Fibroblast of gingiva (primary cell): ENCODE measurements around the gene ZNF496.
"Not testable (repeated sequence)": the region's sequence is repeated elsewhere in the genome, so short reads cannot be mapped to it uniquely, and the experiment has no call there.

Experiments used
- DNase-seq: peaks from one replicate; pipeline ENCODE4 v3.0.0-alpha.2; 2011; ENCODE audit warnings: low read depth

ZNF496 gene

GRCh38 chr1:247291833-247292561 lies 39.7 kb downstream of the ZNF496 start:
- DNase-seq, result no peak

DNA sequence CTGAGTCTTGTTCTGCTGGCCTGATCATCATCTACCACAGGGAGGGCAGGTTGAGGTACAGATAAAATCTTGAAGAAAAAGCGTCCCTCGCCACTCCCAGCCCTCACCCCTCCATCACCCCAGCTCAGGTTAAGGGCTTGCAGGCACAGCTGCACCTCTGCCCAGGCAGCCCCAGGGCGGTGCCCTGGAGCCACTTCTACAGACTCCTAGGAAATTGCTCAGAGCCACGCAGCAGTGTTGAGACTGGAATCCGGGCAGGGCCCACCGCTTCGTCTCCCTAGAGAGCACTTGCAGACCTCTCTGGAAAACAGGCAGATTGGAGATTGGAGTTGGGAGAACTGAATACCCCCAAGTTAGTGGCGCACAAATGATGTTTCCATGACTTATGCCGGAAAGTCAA lies 40.5 kb downstream of the ZNF496 start:
- DNase-seq, result no peak

GRCh38 chr1:247290576-247290975 lies 41.1 kb downstream of the ZNF496 start:
- no peak for DNase-seq

DNA sequence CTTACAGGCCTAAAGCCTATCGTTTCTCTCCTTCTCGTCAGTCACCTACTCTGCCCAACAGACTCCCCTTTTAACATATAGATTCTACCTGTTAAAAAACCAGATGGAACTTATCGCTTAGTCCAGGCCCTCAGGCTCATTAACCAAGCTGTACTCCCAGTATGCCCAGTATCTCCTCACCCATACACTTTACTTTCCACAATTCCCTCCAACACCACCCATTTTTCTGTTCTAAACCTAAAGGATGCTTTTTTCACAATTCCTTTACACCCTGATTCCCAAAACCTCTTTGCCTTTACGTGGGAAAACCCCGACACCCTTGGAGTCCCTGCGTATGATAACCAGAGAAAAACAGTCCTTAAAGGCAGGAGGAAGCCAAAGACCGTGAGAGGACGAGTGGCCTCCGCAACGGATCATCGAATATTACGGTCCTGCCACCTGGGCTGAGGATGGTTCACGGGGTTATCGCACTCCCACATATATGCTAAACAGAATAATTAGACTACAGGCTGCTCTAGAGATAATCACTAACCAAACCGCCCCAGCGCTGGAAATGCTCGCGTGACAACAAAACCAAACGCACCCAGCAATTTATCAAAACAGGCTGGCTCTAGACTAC lies 42.3 kb downstream of the ZNF496 start:
- not testable (repeated sequence) for DNase-seq

DNA sequence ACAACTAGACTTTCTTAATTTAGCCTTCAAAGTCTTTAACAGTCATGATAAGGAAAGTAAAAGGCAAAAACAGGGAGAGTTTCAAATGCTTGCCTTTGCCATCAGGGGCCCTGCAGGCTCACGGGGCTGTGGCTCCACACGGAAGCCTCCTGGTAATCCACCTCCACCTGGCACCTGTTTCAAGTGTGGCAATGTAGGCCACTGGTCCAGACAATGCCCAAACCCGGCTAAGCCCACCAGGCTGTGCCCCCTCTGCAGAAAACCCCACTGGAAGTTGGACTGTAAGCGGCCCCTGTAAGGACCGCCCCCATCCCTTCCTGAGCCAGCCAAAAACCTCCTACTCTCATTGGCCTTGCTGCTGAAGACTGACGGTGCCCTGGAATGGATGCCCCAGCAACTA lies 43.3 kb downstream of the ZNF496 start:
- DNase-seq, result no peak

DNA sequence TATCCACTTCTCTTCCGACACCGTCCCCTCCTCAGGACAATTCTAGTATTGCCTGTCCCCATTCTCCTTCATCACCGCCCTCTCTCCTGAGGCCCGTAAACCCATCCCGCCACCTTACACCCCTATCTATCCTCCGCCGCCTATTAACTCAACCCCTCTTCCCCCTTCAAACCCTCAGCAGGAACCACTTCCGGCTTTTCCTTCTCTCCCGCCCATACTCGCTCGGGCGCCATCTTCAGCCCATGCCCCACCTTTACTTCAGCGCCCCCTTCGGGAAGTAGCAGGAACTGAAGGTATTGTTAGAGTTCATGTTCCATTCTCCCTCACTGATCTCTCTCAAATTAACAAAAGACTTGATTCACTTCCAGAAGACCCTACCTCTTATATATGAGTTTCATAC lies 44.2 kb downstream of the ZNF496 start:
- no peak for DNase-seq

- DNase-seq, result no peak
Observed at GRCh38 chr1:247286134-247286670, 45.5 kb downstream of the ZNF496 start.

DNA sequence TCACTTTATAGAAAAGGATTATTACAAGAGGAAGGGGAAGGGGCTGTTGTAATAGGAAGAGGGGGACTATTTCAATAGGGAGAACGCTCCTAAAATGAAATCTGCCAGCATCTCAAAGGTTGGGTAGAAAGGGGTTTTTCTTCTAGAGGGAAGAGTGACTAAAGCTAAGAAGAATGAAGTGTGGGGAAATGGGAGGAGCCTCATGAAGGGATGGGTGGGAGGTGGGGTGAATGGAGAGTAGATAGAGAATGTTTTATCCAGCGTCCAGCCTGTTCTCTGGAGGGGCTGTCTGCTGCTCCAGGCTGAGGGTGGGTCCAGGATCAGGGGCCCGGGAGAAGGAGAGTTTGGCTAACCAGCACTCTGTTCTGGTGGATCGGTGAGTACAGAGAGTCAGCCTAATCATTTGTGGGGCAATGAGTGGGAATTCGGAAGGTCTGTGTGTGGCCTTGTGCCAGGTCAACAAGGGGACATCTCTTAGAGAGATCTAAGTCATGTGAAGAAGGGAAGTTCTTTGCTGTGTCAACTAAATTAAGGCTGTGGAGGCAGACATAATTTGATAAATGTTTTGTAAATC lies 50.6 kb downstream of the ZNF496 start:
- no peak for DNase-seq

- no peak for DNase-seq
Observed at GRCh38 chr1:247277191-247277590, 54.5 kb downstream of the ZNF496 start.

DNA sequence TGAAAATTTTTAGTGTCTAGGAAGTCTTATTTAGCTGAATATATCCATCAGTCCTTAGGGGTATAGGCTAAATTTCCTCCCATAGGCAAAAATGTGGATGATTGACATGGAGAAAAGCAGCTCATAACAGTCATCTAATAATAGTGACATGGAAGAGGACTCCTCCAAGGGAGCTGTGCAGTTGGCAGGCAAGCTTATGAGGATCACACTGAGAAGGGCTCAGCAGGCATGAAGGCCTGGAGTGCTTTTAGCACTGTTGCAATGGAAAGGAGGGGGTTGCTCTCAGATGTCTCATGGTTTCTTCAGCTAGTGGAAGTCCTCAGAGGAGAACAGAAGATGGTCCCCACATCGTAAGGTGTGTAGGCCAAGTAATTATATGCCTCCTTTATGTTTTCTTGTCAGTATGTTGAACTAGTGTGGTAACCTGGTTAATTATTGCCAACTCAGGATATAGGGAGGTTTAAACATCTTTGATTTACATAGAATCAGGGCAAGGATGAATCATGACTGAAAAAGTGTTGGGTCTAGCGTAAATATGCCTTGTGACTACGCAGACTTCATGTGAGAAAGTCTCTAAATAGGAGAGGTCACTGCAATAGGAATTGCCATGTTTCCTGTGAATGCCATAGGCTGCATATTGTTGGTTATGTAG lies 56.9 kb downstream of the ZNF496 start:
- no peak for DNase-seq

- no peak for DNase-seq
Observed at GRCh38 chr1:247273013-247273412, 58.7 kb downstream of the ZNF496 start.

- no peak for DNase-seq
Observed at GRCh38 chr1:247270003-247270402, 61.7 kb downstream of the ZNF496 start.

GRCh38 chr1:247269133-247269532 lies 62.5 kb downstream of the ZNF496 start:
- DNase-seq, result no peak

DNA sequence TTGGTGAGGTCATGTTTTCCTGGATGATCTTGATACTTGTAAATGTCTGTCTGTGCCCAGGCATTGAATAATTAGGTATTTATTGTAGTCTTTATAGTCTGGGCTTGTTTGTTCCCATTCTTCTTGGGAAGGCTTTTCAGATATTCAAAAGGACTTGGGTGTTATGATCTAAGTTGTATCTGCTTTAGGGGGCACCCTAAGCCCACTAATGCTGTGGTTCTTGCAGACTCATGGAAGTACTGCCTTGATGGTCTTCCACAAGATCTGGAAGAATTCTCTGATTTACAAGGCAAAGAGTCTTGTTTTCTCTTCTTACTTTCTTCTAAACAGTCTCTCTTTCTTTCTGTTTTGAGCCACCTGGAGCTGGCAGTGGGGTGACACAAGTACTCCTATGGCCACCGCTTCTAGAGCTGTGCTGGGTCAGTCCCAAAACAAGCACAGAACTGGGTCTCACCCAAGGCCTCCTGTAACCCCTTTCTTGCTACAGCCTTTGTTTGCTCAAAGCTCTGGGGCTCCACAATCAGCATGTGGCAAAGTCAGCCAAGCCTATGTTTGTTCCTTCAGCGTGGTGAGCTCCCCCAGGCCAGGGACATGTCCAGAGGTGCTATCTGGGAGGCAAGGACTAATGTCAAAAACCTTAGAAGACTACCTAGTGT lies 63.1 kb downstream of the ZNF496 start:
- DNase-seq, result no peak

GRCh38 chr1:247266053-247266452 lies 65.6 kb downstream of the ZNF496 start:
- DNase-seq, result no peak

GRCh38 chr1:247255772-247256171 lies 75.9 kb downstream of the ZNF496 start, which contains the start of gene VN1R5:
VN1R5 (plus strand) TSS chr1:247256072.
- DNase-seq, result not testable (repeated sequence)

DNA sequence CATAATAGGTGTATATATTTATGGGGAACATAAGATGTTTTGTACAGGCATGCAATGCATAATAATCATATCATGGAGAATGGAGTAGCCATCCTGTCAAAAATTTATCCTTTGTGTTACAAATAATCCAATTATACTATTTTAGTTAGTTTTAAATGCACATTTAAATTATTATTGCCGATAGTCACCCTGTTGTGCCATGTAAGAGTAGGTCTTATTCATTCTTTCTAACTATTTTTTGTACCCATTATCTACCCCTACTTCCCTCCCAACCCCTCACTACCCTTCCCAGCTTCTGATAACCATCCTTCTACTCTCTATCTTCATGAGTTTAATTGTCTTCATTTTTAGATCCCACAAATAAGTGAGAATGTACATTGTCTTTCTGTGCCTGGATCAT lies 84.1 kb downstream of the ZNF496 start:
- no peak for DNase-seq
